ENCODE data around the gene GSN. TPM values are rescaled to one million over a fixed set of nuclear protein-coding genes. Genes with fewer than 3 reads are reported as not detected.

The GSN gene
- total and polyA plus RNA-seq, 10 of the 15 experiments (the other 5 are each of a cell fraction or from before 2014, with no cell fraction given) = 0.66 to 9.2 (median 6.2) TPM

DNA sequence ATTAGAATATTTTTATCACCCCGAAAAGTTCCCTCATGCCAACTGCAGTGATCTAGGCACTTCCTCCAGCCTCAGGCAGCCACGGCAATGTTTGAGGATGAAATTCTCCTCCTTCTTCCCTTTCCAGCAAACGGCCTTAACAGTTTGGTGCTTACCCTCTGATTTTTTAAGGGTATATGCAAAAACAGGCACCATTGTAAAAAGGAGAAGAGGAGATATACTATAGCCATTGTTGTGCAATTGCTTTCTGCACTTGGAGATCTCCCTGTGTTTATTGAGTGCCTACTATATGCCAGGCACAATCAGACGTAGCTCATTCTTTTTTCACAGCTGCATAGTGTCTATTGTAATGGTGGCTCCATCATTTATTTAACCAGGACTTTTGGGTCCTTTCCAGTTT, 29.4 kb downstream of the GSN start:
- H4K20me1 ChIP-seq (ENCODE audit: control insufficient read depth, insufficient read depth) = no peaks in the 10 kb centered on the region
- H3K79me2 ChIP-seq (ENCODE audit: control insufficient read depth, insufficient read depth, low read length) = no peaks in the 10 kb centered on the region
- H3K36me3 ChIP-seq (ENCODE audit: control insufficient read depth in 2 of 2, insufficient read depth in 2 of 2, low read length in 1 of 2) = no peaks in the 10 kb centered on the region; a peak in 1 of 4 replicates
- FAIRE-seq (no peak), ATAC-seq (no peak), DNase-seq (ENCODE audit: low read depth, low spot score) (no peak)
- intact Hi-C loops (cut with micrococcal nuclease; ENCODE audit: unreplicated experiment) = no loop called here
- RAD21 ChIA-PET (ENCODE audit: unreplicated experiment) = no interaction called here
- TF ChIP-seq POLR2AphosphoS5 (IDR thresholded peaks at IDR 0.05; ENCODE audit: low read length) = no peak
- no peak for TF ChIP-seq LARP7 (IDR thresholded peaks at IDR 0.05)
- TF ChIP-seq ATF7 (IDR thresholded peaks at IDR 0.05; ENCODE audit: low read depth) = no peak
- TF ChIP-seq NR2F1 (conservative IDR thresholded peaks at IDR 0.05) = no peak
- TF ChIP-seq FOXM1 (IDR thresholded peaks at IDR 0.05; ENCODE audit: low read depth, low read length) = no peak
- no peak for TF ChIP-seq NRF1 (conservative IDR thresholded peaks at IDR 0.05; ENCODE audit: low read depth, low read length)
- no peak for TF ChIP-seq TCF3 (IDR thresholded peaks at IDR 0.05; ENCODE audit: borderline replicate concordance, insufficient read depth, low read depth, low read length)
- TF ChIP-seq, protein P1, sequence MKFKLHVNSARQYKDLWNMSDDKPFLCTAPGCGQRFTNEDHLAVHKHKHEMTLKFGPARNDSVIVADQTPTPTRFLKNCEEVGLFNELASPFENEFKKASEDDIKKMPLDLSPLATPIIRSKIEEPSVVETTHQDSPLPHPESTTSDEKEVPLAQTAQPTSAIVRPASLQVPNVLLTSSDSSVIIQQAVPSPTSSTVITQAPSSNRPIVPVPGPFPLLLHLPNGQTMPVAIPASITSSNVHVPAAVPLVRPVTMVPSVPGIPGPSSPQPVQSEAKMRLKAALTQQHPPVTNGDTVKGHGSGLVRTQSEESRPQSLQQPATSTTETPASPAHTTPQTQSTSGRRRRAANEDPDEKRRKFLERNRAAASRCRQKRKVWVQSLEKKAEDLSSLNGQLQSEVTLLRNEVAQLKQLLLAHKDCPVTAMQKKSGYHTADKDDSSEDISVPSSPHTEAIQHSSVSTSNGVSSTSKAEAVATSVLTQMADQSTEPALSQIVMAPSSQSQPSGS (IDR thresholded peaks at IDR 0.05; ENCODE audit: low read length) = no peak
- no peak for TF ChIP-seq TCF7 (IDR thresholded peaks at IDR 0.05; ENCODE audit: borderline replicate concordance)
- no peak for TF ChIP-seq POU2F2 (IDR thresholded peaks at IDR 0.05; ENCODE audit: borderline replicate concordance, low read depth, low read length)
- no peak for TF ChIP-seq RBBP5 (conservative IDR thresholded peaks at IDR 0.05)
- no peak for TF ChIP-seq CHD1 (IDR thresholded peaks at IDR 0.05; ENCODE audit: low read depth, low read length)
- no peak for TF ChIP-seq CREB1 (IDR thresholded peaks at IDR 0.05; ENCODE audit: low read depth)
- TF ChIP-seq PAX8 (IDR thresholded peaks at IDR 0.05) = no peak
- TF ChIP-seq ZZZ3 (IDR thresholded peaks at IDR 0.05; ENCODE audit: control insufficient read depth, insufficient read length, low read depth) = no peak
- H3K4me2 ChIP-seq (ENCODE audit: control insufficient read depth, insufficient read depth) = no peak overlapping the region
- WGBS (ENCODE audit: insufficient coverage, insufficient replicate concordance, low lambda C conversion rate, missing lambda C conversion rate) = 70% methylated on average over 4 of the region's 4 CpGs
- POLR2A ChIA-PET = no interaction called here
- no peak overlapping the region for H3K4me3 ChIP-seq
- no peaks in the 10 kb centered on the region for H3K9me3 ChIP-seq (replicated peaks; ENCODE audit: control insufficient read depth, insufficient read depth, low read length)
- CTCF ChIA-PET = interaction anchor here (1.3 kb wide), 1 partner anchor 19 kb away, joined by 3 read pairs; no protein-coding TSS in a partner anchor
- no peaks in the 10 kb centered on the region for H3K27me3 ChIP-seq (replicated peaks in 1 of 2; ENCODE audit: control insufficient read depth in 2 of 2, insufficient read depth in 2 of 2, low read length in 1 of 2)
- H3K9ac ChIP-seq (ENCODE audit: control insufficient read depth, insufficient read depth, low read length) = no peak overlapping the region
- H3K27ac ChIP-seq (ENCODE audit: control insufficient read depth, insufficient read depth) = no peak overlapping the region
- SMC1A ChIA-PET (ENCODE audit: uncharacterized antibody, unreplicated experiment) = no interaction called here
- in situ Hi-C loops (cut with MboI) = no loop called here
- H3K4me1 ChIP-seq (ENCODE audit: control insufficient read depth, insufficient read depth, low read length) = peaks cover 4% of the 10 kb centered on the region; the same call in 1 of the 2 replicates
- H2AFZ ChIP-seq (ENCODE audit: control insufficient read depth, low read depth, low read length) = no peak overlapping the region
- no TSS peak for BruUV-seq (replicated peaks)
